Ovary (tissue), 9 donors: Measurements from ENCODE around the gene IFT52. TPM values are rescaled to one million over a fixed set of nuclear protein-coding genes. Genes with fewer than 3 reads are reported as not detected.

ENCODE experiments used
- DNase-seq, 5 donors: peaks; one replicate each; pipeline ENCODE4 v3.0.0-alpha.2; 2019 to 2020
- H3K27ac ChIP-seq, 2 donors: fragments of 200-600 bp; one replicate each; pipeline versions ENCODE4 v1.5.1 to v1.8.0; 2019 to 2022
- H3K27me3 ChIP-seq: fragments of 200-600 bp; one replicate; pipeline ENCODE4 v1.8.0; 2022
- H3K36me3 ChIP-seq: fragments of 200-600 bp; sonication (generic); one replicate; pipeline ENCODE4 v1.5.1; 2019
- H3K4me1 ChIP-seq: one replicate; pipeline ENCODE4 v1.8.1; 2013; ENCODE audit warnings: mild to moderate bottlenecking, moderate library complexity; ENCODE audit not compliant: insufficient read depth
- H3K4me3 ChIP-seq: fragments of 200-600 bp; sonication (generic); one replicate; pipeline ENCODE4 v1.5.1; 2017
- H3K9me3 ChIP-seq, 2 donors: fragments of 200-600 bp in 1 of 2; sonication (generic) in 1 of 2; one replicate each; pipeline versions ENCODE4 v1.5.1 to v1.8.1; 2013 to 2019; ENCODE audit warnings: mild to moderate bottlenecking in 1 of 2, moderate library complexity in 1 of 2
- CTCF ChIP-seq, 3 donors: fragments of 450-650 bp in 2 of 3; fragments of 200-600 bp in 1 of 3; IDR thresholded peaks; one replicate each; pipeline versions ENCODE4 v1.5.1 to v1.8.0; 2016 to 2022; ENCODE audit warnings: antibody characterized with exemption in 3 of 3, mild to moderate bottlenecking in 1 of 3
- EP300 ChIP-seq: sonication (generic); formaldehyde crosslinking; IDR thresholded peaks from one replicate; pipeline ENCODE4 v1.6.1; 2017; ENCODE audit warnings: antibody characterized with exemption
- POLR2A ChIP-seq: fragments of 450-650 bp; IDR thresholded peaks from one replicate; pipeline ENCODE4 v1.6.1; 2017; ENCODE audit warnings: antibody characterized with exemption, mild to moderate bottlenecking, moderate library complexity
- WGBS, 3 donors: extraction: QIAGEN DNeasy Blood & Tissue Kit in 1 of 3; methylation state at CpG; one replicate each; pipeline versions ENCODE4 v1.1.5 to v1.1.7; 2013 to 2017; 5-methylcytosine and 5-hydroxymethylcytosine counted together
- intact Hi-C, 4 donors: fragments of 100-400 bp; cut with DNase I; formaldehyde crosslinking; loops; one replicate each; pipeline versions ENCODE4 v1.11.0 to v1.15.1; 2022 to 2023
- polyA plus RNA-seq, 2 donors: library from polyadenylated mRNA; stranded (reverse); fragments of 200-250 nt in 1 of 2; fragments of 350-450 nt in 1 of 2; fragmentation: Illumina TruSeq in 1 of 2; extraction: RNeasy Lipid Tissue Mini Kit (QIAGEN cat#74804) in 1 of 2; gene quantifications; one replicate each; pipeline ENCODE4 v1.2.3, GENCODE V29; 2013 to 2014
- total RNA-seq, 7 donors: library from RNA; depleted of rRNA in 2 of 7; stranded (reverse); fragments of >200 nt in 2 of 7; fragmentation: NEBNext Ultra II Directional in 3 of 7; extraction: Animal tissue kit (Norgen Biotek cat#: 25700) in 3 of 7; gene quantifications; one replicate each; pipeline versions ENCODE4 v1.1.0 to v1.2.4, GENCODE V29; 2016 to 2023
- donor health status: DM: no; HTN: no; CAD: no; lungs with moderate emphysema.
- donor health status: DM: no; HTN: no; CAD: no.
- donor health status: Bipolar disorder and iron deficiency.
- donor health status: DM: yes; HTN: yes; CAD: no.
- donor health status: DM: no; HTN: no; CAD: no.
- donor health status: DM: yes; HTN: yes; CAD: no.

Gene IFT52
- total and polyA plus RNA-seq, 9 donors, result 32.7 to 55.0 (median 46.7) TPM

- H3K4me1 ChIP-seq, result no peaks in the 10 kb centered on the region
- intact Hi-C loops, result no loop called here
- no peak overlapping the region for H3K27ac ChIP-seq
- TF ChIP-seq CTCF (IDR thresholded peaks at IDR 0.05), result no peak
- TF ChIP-seq EP300, result no peak
- TF ChIP-seq POLR2A, result no peak
- WGBS, 3 donors, result 83 to 93% (median 89%) methylated on average over 10 of the region's 10 CpGs
- H3K9me3 ChIP-seq, result no peaks in the 10 kb centered on the region
- DNase-seq, result no peak
- no peaks in the 10 kb centered on the region for H3K36me3 ChIP-seq
- H3K4me3 ChIP-seq, result no peak overlapping the region
- no peaks in the 10 kb centered on the region for H3K27me3 ChIP-seq
Measured at GRCh38 chr20:43569282-43569681, 21.5 kb upstream of the IFT52 start.

- Histone ChIP-seq H3K4me3 (no peak overlapping the region), H3K36me3 (no peaks in the 10 kb centered on the region), H3K27ac (no peak overlapping the region), H3K4me1 (no peaks in the 10 kb centered on the region), H3K9me3 (no peaks in the 10 kb centered on the region), H3K27me3 (no peaks in the 10 kb centered on the region)
- intact Hi-C loops, result no loop called here
- TF ChIP-seq EP300, result no peak
- TF ChIP-seq CTCF (IDR thresholded peaks at IDR 0.05), result no peak
- no peak for TF ChIP-seq POLR2A
- 88 to 89% (median 88%) methylated on average over 10 of the region's 10 CpGs for WGBS, 3 donors
- DNase-seq, result no peak
Measured at GRCh38 chr20:43570496-43570895, 20.2 kb upstream of the IFT52 start.

- H3K4me1 ChIP-seq, result no peaks in the 10 kb centered on the region
- no peak for DNase-seq
- H3K9me3 ChIP-seq, result no peaks in the 10 kb centered on the region
- no peak overlapping the region for H3K27ac ChIP-seq
- no peak overlapping the region for H3K4me3 ChIP-seq
- H3K36me3 ChIP-seq, result no peaks in the 10 kb centered on the region
- H3K27me3 ChIP-seq, result no peaks in the 10 kb centered on the region
- TF ChIP-seq CTCF (IDR thresholded peaks at IDR 0.05) (no peak), POLR2A (no peak), EP300 (no peak)
- 89 to 90% (median 89%) methylated on average over 3 of the region's 3 CpGs for WGBS, 3 donors
- intact Hi-C loops, result no loop called here
Measured at GRCh38 chr20:43571310-43571709, 19.4 kb upstream of the IFT52 start.

GRCh38 chr20:43571771-43572170, 19.0 kb upstream of the IFT52 start:
- Histone ChIP-seq H3K9me3 (no peaks in the 10 kb centered on the region), H3K4me3 (no peak overlapping the region), H3K27ac (no peak overlapping the region), H3K4me1 (no peaks in the 10 kb centered on the region), H3K36me3 (no peaks in the 10 kb centered on the region), H3K27me3 (no peaks in the 10 kb centered on the region)
- WGBS, 3 donors, result 89 to 92% (median 91%) methylated on average over 6 of the region's 6 CpGs
- intact Hi-C loops, result no loop called here
- no peak for DNase-seq
- no peak for TF ChIP-seq EP300
- no peak for TF ChIP-seq CTCF (IDR thresholded peaks at IDR 0.05)
- TF ChIP-seq POLR2A, result no peak

- Histone ChIP-seq H3K9me3 (no peaks in the 10 kb centered on the region), H3K27ac (no peak overlapping the region), H3K27me3 (no peaks in the 10 kb centered on the region), H3K36me3 (no peaks in the 10 kb centered on the region), H3K4me1 (no peaks in the 10 kb centered on the region), H3K4me3 (no peak overlapping the region)
- no peak for DNase-seq
- TF ChIP-seq POLR2A (no peak), EP300 (no peak), CTCF (IDR thresholded peaks at IDR 0.05) (no peak)
- intact Hi-C loops, result no loop called here
- WGBS, 3 donors, result 92 to 93% (median 92%) methylated on average over 8 of the region's 8 CpGs
Measured at GRCh38 chr20:43572891-43573290, 17.8 kb upstream of the IFT52 start.
